ENCODE measurements around the gene FOXO6. TPM values are rescaled to one million over a fixed set of nuclear protein-coding genes. Genes with fewer than 3 reads are reported as not detected.

FOXO6 gene
- total and polyA plus RNA-seq, 12 donors: 0.22 to 7.0 (median 1.2) TPM; not detected in 1

DNA sequence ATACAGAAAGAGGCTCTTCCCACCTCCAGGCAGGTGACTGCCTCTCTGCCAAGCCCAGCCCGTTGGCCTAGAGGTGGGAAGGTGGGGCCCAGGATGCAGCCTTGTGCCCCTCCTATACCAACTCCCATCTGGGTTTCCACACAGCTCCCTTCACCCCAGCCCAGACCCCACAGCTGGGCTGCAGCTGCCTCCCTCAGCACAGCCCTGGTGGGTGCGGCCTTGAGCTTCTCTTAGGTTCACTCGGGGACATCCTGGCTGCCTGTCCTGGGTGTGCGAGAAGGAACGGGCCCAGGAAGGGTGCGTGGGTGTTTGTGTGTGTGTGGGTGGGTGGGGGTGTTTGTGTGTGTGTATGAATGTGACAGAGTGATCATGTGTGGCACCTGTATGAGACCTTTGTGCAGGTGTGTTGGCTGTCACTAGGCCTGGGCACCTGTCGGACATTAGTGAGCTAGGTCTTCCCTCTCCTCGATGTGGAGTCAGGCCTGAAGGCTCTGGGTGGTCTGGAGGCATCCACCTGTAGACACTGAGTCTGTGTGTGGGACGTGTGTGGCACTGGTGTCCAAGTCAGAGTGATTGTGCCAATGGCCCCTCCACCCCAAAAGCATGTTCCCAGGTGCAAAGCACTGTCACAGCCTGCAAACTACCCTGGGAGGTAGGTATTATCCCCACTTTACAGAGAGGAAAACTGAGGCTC is 30.7 kb downstream of the FOXO6 start:
- Histone ChIP-seq H3K4me3 (no peak overlapping the region), H3K36me3 (replicated peaks in 1 of 2) (no peaks in the 10 kb centered on the region), H3K9me3 (replicated peaks in 1 of 3) (no peaks in the 10 kb centered on the region), H3K27me3 (peaks cover 5% of the 10 kb centered on the region), H3K4me1 (replicated peaks in 1 of 2) (peaks cover 6 to 10% of the 10 kb centered on the region in 2 donors), H3K27ac (no peak overlapping the region)
- intact Hi-C loops (cut with DNase I): no loop called here
- DNase-seq: peak in 1 of 7 donors; percentile 48
- 48 to 55% (median 54%) methylated on average over 6 to 9 of the region's 9 CpGs for WGBS, 4 donors
- TF ChIP-seq, protein P1, sequence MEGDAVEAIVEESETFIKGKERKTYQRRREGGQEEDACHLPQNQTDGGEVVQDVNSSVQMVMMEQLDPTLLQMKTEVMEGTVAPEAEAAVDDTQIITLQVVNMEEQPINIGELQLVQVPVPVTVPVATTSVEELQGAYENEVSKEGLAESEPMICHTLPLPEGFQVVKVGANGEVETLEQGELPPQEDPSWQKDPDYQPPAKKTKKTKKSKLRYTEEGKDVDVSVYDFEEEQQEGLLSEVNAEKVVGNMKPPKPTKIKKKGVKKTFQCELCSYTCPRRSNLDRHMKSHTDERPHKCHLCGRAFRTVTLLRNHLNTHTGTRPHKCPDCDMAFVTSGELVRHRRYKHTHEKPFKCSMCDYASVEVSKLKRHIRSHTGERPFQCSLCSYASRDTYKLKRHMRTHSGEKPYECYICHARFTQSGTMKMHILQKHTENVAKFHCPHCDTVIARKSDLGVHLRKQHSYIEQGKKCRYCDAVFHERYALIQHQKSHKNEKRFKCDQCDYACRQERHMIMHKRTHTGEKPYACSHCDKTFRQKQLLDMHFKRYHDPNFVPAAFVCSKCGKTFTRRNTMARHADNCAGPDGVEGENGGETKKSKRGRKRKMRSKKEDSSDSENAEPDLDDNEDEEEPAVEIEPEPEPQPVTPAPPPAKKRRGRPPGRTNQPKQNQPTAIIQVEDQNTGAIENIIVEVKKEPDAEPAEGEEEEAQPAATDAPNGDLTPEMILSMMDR (IDR thresholded peaks at IDR 0.05): no peak
- TF ChIP-seq POLR2A (IDR thresholded peaks at IDR 0.05): no peak

DNA sequence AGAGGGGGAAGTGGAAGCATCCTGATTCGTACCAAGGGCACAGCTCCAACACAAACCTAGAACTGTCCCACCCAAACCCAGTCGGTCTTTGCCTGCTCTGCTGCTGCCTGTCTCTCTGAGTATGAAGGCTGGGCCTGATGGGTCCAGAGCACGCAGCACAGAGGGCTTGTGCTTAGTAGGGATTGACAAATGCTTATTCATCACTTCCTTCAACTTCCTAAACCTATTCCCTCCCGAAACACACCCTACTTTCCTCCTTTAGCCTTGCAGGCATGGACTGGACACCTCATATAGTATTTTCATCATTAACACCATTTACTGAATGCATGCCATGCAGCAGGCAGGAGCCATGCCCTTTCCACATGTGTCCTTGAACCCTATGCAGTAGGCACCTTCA is 31.3 kb downstream of the FOXO6 start:
- H3K27ac ChIP-seq: no peak overlapping the region
- no peaks in the 10 kb centered on the region for H3K9me3 ChIP-seq (replicated peaks in 1 of 3)
- no peaks in the 10 kb centered on the region for H3K36me3 ChIP-seq (replicated peaks in 1 of 2)
- no peak overlapping the region for H3K4me3 ChIP-seq
- DNase-seq: no peak
- WGBS, 4 donors: 83 to 88% (median 85%) methylated on average over 3 to 4 of the region's 4 CpGs
- peaks cover 4 to 5% of the 10 kb centered on the region in 2 donors for H3K4me1 ChIP-seq (replicated peaks in 1 of 2)
- intact Hi-C loops (cut with DNase I): no loop called here
- TF ChIP-seq, protein P1 (IDR thresholded peaks at IDR 0.05): no peak
- TF ChIP-seq POLR2A (IDR thresholded peaks at IDR 0.05): no peak
- peaks cover 5% of the 10 kb centered on the region for H3K27me3 ChIP-seq

DNA sequence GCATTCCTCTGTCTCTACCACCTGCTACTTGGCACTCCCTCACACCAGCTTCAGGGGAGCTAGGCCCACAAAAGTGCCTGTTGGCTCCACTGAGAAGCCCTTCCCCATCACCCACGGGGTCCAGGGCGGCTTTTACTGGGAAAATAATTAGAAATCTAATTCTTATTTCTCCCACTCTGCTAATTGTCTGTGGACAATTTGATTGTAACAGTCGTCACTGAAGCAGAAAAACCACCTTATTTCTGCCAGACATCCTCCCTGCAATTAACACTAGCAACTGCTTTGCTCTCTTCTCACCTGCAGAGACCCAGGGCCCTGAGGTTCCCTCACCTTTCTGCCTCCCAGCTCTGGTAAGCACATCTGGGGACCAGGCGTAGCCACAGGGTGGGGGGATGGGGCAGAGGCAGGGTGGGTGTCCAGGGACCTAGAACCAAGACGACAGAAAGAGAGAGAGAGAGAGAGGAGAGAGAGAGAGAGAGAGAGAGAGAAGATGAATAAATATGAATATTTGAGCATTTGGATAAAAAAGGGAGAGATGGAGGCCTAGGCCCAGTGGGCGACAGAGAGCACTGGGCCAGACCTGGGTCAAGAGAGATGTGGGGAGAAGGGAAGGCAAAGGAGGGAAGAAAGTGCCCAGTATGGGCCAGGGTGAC is 32.6 kb downstream of the FOXO6 start:
- intact Hi-C loops (cut with DNase I): no loop called here
- Histone ChIP-seq H3K4me1 (replicated peaks in 1 of 2) (no peaks in the 10 kb centered on the region), H3K4me3 (no peak overlapping the region), H3K9me3 (replicated peaks in 1 of 3) (no peaks in the 10 kb centered on the region), H3K27ac (no peak overlapping the region), H3K27me3 (peaks cover 5% of the 10 kb centered on the region), H3K36me3 (replicated peaks in 1 of 2) (no peaks in the 10 kb centered on the region)
- WGBS, 4 donors: 79 to 88% (median 83%) methylated on average over 6 of the region's 6 CpGs
- TF ChIP-seq, protein P1 (IDR thresholded peaks at IDR 0.05): no peak
- TF ChIP-seq POLR2A (IDR thresholded peaks at IDR 0.05): no peak
- no peak for DNase-seq

DNA sequence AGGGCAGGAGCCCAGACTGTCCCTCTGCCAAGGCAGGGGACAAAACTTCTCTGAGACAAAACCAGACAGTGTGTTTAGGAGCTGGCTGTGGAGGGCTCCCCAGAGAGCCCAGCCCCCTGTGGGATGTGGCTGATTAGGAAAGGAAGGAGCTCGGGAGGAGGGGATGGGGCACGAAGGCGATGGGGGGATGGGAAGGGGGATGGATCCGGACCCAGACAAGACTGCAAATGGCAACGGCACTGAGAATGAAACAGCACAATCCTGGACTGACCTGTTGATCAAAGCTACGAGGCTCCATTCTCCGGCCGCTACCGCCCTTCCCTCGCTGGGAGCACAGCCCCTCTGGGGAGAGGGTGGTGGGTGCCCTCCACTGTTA is 33.1 kb downstream of the FOXO6 start:
- Histone ChIP-seq H3K4me1 (replicated peaks in 1 of 2) (no peaks in the 10 kb centered on the region), H3K27me3 (peaks cover 5% of the 10 kb centered on the region), H3K4me3 (no peak overlapping the region), H3K9me3 (replicated peaks in 1 of 3) (no peaks in the 10 kb centered on the region), H3K36me3 (replicated peaks in 1 of 2) (no peaks in the 10 kb centered on the region), H3K27ac (no peak overlapping the region)
- 69 to 88% (median 82%) methylated on average over 10 of the region's 10 CpGs for WGBS, 4 donors
- DNase-seq: no peak
- TF ChIP-seq, protein P1 (IDR thresholded peaks at IDR 0.05): no peak
- no peak for TF ChIP-seq POLR2A (IDR thresholded peaks at IDR 0.05)
- intact Hi-C loops (cut with DNase I): no loop called here
